Measurements from ENCODE around the gene LARGE1. TPM values are rescaled to one million over a fixed set of nuclear protein-coding genes. Genes with fewer than 3 reads are reported as not detected.

The LARGE1 gene
- polyA plus RNA-seq, 3 donors, result 0.05 to 0.13 TPM; not detected in 1

DNA sequence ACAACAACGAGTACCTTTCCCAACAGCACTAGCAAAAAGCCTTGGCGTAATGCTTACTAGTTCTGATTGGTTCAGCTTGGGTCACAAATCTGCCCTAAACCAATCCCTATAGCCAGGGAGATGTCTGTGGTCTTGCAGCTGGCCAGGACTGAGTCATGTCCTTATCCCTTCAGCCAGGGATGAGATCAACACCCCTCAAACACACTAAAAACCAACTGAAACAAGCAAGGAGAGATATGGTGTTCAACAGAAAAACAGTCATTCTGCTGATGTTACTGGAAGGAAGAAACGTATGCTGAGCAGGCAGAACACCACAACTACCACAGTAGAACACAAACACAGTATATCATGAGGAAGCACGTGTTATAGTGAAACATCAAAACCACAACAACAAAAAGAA is 375.6 kb downstream of the LARGE1 start:
- Histone ChIP-seq H3K4me2 (replicated peaks; ENCODE audit: extremely low read depth, low read length, poor library complexity, severe bottlenecking) (no peak overlapping the region), H2AFZ (ENCODE audit: insufficient read depth, low read depth, low read length, poor library complexity, severe bottlenecking) (no peak overlapping the region), H3K27ac (ENCODE audit: low read depth in 1 of 2, low read length in 2 of 2) (no peak overlapping the region), H3K9me3 (replicated peaks in 1 of 2; ENCODE audit: control insufficient read depth in 1 of 2, insufficient read depth in 1 of 2, low read length in 2 of 2) (peaks cover 6 to 8% of the 10 kb centered on the region in 2 donors), H4K20me1 (ENCODE audit: insufficient read depth, low read length) (no peaks in the 10 kb centered on the region), H3K9ac (ENCODE audit: insufficient read depth, low read length, poor library complexity, severe bottlenecking) (no peak overlapping the region), H3K4me1 (ENCODE audit: control insufficient read depth in 1 of 2, insufficient read depth in 2 of 2, low read length in 2 of 2) (no peaks in the 10 kb centered on the region), H3K4me3 (replicated peaks in 1 of 3; ENCODE audit: low read depth in 2 of 3, low read length in 3 of 3) (no peak overlapping the region), H3K36me3 (replicated peaks in 1 of 2; ENCODE audit: control insufficient read depth in 1 of 2, insufficient read depth in 2 of 2, low read length in 2 of 2) (no peaks in the 10 kb centered on the region), H3K79me2 (ENCODE audit: insufficient read depth, low read length) (no peaks in the 10 kb centered on the region), H3K27me3 (ENCODE audit: control insufficient read depth in 2 of 2, insufficient read depth in 2 of 2, low read length in 2 of 2) (no peaks in the 10 kb centered on the region)
- H3K9me3 Mint-ChIP-seq, result peaks cover 0 to 35% (median 17%) of the 10 kb centered on the region in 7 donors
- no peak for DNase-seq
- WGBS (ENCODE audit: insufficient coverage), result 82% methylated on average over 2 of the region's 4 CpGs
- no peak overlapping the region for H3K27ac Mint-ChIP-seq
- H3K4me1 Mint-ChIP-seq, result no peaks in the 10 kb centered on the region
- H3K36me3 Mint-ChIP-seq, result no peaks in the 10 kb centered on the region
- peaks cover 0 to 2% (median 0%) of the 10 kb centered on the region in 3 donors for H3K27me3 Mint-ChIP-seq (ENCODE audit: low read depth in 3 of 3)
- TF ChIP-seq CTCF (IDR thresholded peaks at IDR 0.05), result no peak
- intact Hi-C loops (cut with micrococcal nuclease), result no loop called here
- no peak overlapping the region for H3K4me3 Mint-ChIP-seq

DNA sequence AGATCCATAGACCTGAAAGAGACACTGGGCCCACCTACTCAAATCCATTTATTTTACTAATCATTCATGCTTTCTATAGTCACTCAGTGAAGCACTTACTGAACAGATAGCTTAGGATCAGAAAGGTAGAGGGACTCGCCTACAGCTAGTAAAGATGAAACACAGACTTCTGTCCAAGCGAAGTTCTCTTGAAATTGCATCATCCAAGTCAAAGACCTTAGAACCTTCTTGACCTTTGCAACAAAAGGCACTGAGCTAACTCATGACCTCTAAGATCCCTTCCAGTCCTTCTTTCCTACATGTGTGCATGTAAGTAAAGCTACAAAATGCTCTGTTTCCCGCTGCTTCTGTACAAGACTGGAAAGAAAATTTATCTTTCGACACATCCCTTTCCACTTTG is 377.6 kb downstream of the LARGE1 start:
- no peaks in the 10 kb centered on the region for H4K20me1 ChIP-seq (ENCODE audit: insufficient read depth, low read length)
- DNase-seq, result no peak
- no peaks in the 10 kb centered on the region for H3K27me3 Mint-ChIP-seq (ENCODE audit: low read depth in 3 of 3)
- H3K27ac Mint-ChIP-seq, result no peak overlapping the region
- no CpG with 5 or more reads among the region's 4 CpGs for WGBS (ENCODE audit: insufficient coverage)
- H3K36me3 Mint-ChIP-seq, result no peaks in the 10 kb centered on the region
- no peaks in the 10 kb centered on the region for H3K27me3 ChIP-seq (ENCODE audit: control insufficient read depth in 2 of 2, insufficient read depth in 2 of 2, low read length in 2 of 2)
- no peaks in the 10 kb centered on the region for H3K36me3 ChIP-seq (replicated peaks in 1 of 2; ENCODE audit: control insufficient read depth in 1 of 2, insufficient read depth in 2 of 2, low read length in 2 of 2)
- no peak overlapping the region for H3K4me3 Mint-ChIP-seq
- no peak overlapping the region for H3K27ac ChIP-seq (ENCODE audit: low read depth in 1 of 2, low read length in 2 of 2)
- H3K4me2 ChIP-seq (replicated peaks; ENCODE audit: extremely low read depth, low read length, poor library complexity, severe bottlenecking), result no peak overlapping the region
- no peak for TF ChIP-seq CTCF (IDR thresholded peaks at IDR 0.05)
- no peak overlapping the region for H3K4me3 ChIP-seq (replicated peaks in 1 of 3; ENCODE audit: low read depth in 2 of 3, low read length in 3 of 3)
- H3K9me3 Mint-ChIP-seq, result peaks cover 0 to 25% (median 10%) of the 10 kb centered on the region in 7 donors
- no peaks in the 10 kb centered on the region for H3K4me1 ChIP-seq (ENCODE audit: control insufficient read depth in 1 of 2, insufficient read depth in 2 of 2, low read length in 2 of 2)
- no peak overlapping the region for H2AFZ ChIP-seq (ENCODE audit: insufficient read depth, low read depth, low read length, poor library complexity, severe bottlenecking)
- H3K79me2 ChIP-seq (ENCODE audit: insufficient read depth, low read length), result no peaks in the 10 kb centered on the region
- no peak overlapping the region for H3K9ac ChIP-seq (ENCODE audit: insufficient read depth, low read length, poor library complexity, severe bottlenecking)
- peaks cover 5 to 6% of the 10 kb centered on the region in 2 donors for H3K9me3 ChIP-seq (replicated peaks in 1 of 2; ENCODE audit: control insufficient read depth in 1 of 2, insufficient read depth in 1 of 2, low read length in 2 of 2)
- no peaks in the 10 kb centered on the region for H3K4me1 Mint-ChIP-seq
- intact Hi-C loops (cut with micrococcal nuclease), result no loop called here
